HL-60 (cell line): ENCODE measurements around the gene FAM47E.

ENCODE experiments used
- DNase-seq, 2 experiments: peaks; one replicate each; pipeline ENCODE4 v3.0.0-alpha.2; 2010 to 2020; ENCODE audit warnings: low read depth in 1 of 2, low spot score in 1 of 2
- H3K27ac ChIP-seq: fragments of 250-450 bp; sonication (Bioruptor Pico); replicated peaks from 2 replicates; pipeline ENCODE4 v1.5.1; 2020; ENCODE audit warnings: mild to moderate bottlenecking, moderate library complexity
- H3K27me3 ChIP-seq: fragments of 250-450 bp; sonication (Bioruptor Pico); 2 replicates; pipeline ENCODE4 v1.5.1; 2021; ENCODE audit warnings: mild to moderate bottlenecking, moderate library complexity; ENCODE audit not compliant: insufficient read depth, poor library complexity, severe bottlenecking
- H3K4me3 ChIP-seq: replicated peaks from 2 replicates; pipeline ENCODE4 v1.5.1; 2011; ENCODE audit warnings: mild to moderate bottlenecking, control low read depth, low read length; ENCODE audit not compliant: insufficient read depth
- CTCF ChIP-seq: IDR thresholded peaks from one replicate; pipeline ENCODE4 v1.5.1; 2011; ENCODE audit warnings: low read length, control low read depth, inconsistent platforms; ENCODE audit not compliant: insufficient read depth
- GABPA ChIP-seq: IDR thresholded peaks from 2 replicates; pipeline ENCODE4 v1.6.1; 2012; ENCODE audit warnings: low read depth
- POLR2AphosphoS5 ChIP-seq: IDR thresholded peaks from 2 replicates; pipeline ENCODE4 v1.6.1; 2012; ENCODE audit warnings: low read depth
- REST ChIP-seq: IDR thresholded peaks from 2 replicates; pipeline ENCODE4 v1.6.1; 2012; ENCODE audit warnings: low read depth; ENCODE audit not compliant: insufficient replicate concordance
- SPI1 ChIP-seq: IDR thresholded peaks from 2 replicates; pipeline ENCODE4 v1.6.1; 2012; ENCODE audit warnings: low read depth, mild to moderate bottlenecking, borderline replicate concordance

FAM47E gene

GRCh38 chr4:76309939-76310550 lies 58.5 kb downstream of the FAM47E start:
- no peak for DNase-seq
- no peak overlapping the region for H3K4me3 ChIP-seq
- no peaks in the 10 kb centered on the region for H3K27me3 ChIP-seq
- TF ChIP-seq REST (no peak), SPI1 (no peak), POLR2AphosphoS5 (no peak), GABPA (no peak), CTCF (no peak)
- H3K27ac ChIP-seq = no peak overlapping the region

GRCh38 chr4:76310683-76311082 lies 59.2 kb downstream of the FAM47E start:
- Histone ChIP-seq H3K4me3 (no peak overlapping the region), H3K27me3 (no peaks in the 10 kb centered on the region), H3K27ac (no peak overlapping the region)
- TF ChIP-seq GABPA (no peak), REST (no peak), POLR2AphosphoS5 (no peak), CTCF (no peak)
- DNase-seq = no peak

GRCh38 chr4:76311896-76312331 lies 60.4 kb downstream of the FAM47E start:
- DNase-seq = peak in 1 of 2 experiments; percentile 47
- H3K27ac ChIP-seq = no peak overlapping the region

More at GRCh38 chr4:76311896-76312331, 60.4 kb downstream of the FAM47E start:
- TF ChIP-seq CTCF (no peak), POLR2AphosphoS5 (no peak), SPI1 (no peak), GABPA (no peak), REST (no peak)
- Histone ChIP-seq H3K4me3 (no peak overlapping the region), H3K27me3 (no peaks in the 10 kb centered on the region)
